Mesenchymal stem cell (in vitro differentiated cells and primary cell): Measurements from ENCODE around the gene CUL4A. TPM values are rescaled to one million over a fixed set of nuclear protein-coding genes. Genes with fewer than 3 reads are reported as not detected.

Experiments
- DNase-seq: peaks from one replicate; pipeline ENCODE4 v3.0.0-alpha.2; 2013
- H2AFZ ChIP-seq: one replicate; pipeline ENCODE4 v1.6.1; 2013; ENCODE audit warnings: low read depth, mild to moderate bottlenecking, control low read depth, inconsistent platforms, low read length, moderate library complexity
- H2AK5ac ChIP-seq: 2 replicates; pipeline ENCODE4 v1.6.1; 2013; ENCODE audit warnings: low read length, moderate library complexity, mild to moderate bottlenecking, inconsistent platforms; ENCODE audit not compliant: severe bottlenecking
- H2BK120ac ChIP-seq: one replicate; pipeline ENCODE4 v1.6.1; 2013; ENCODE audit warnings: low read depth, mild to moderate bottlenecking, inconsistent platforms, low read length, moderate library complexity
- H2BK12ac ChIP-seq, 2 experiments: one replicate each; pipeline ENCODE4 v1.6.1; 2013; ENCODE audit warnings: inconsistent platforms in 2 of 2, low read length in 2 of 2, mild to moderate bottlenecking in 2 of 2, moderate library complexity in 2 of 2, control low read depth in 1 of 2
- H2BK15ac ChIP-seq: one replicate; pipeline ENCODE4 v1.6.1; 2013; ENCODE audit warnings: mild to moderate bottlenecking, low read depth, inconsistent platforms; ENCODE audit not compliant: poor library complexity, severe bottlenecking
- H2BK5ac ChIP-seq: 2 replicates; pipeline ENCODE4 v1.6.1; 2013; ENCODE audit warnings: low read depth, mild to moderate bottlenecking, low read length, control low read depth, inconsistent platforms; ENCODE audit not compliant: poor library complexity, severe bottlenecking
- H3K14ac ChIP-seq, 2 experiments: one replicate each; pipeline ENCODE4 v1.6.1; 2013; ENCODE audit warnings: inconsistent platforms in 2 of 2, low read length in 2 of 2, control low read depth in 1 of 2, mild to moderate bottlenecking in 1 of 2, moderate library complexity in 1 of 2
- H3K18ac ChIP-seq, 2 experiments: one replicate each; pipeline ENCODE4 v1.6.1; 2013; ENCODE audit warnings: inconsistent platforms in 2 of 2, low read length in 2 of 2, control low read depth in 1 of 2, low read depth in 1 of 2, mild to moderate bottlenecking in 1 of 2
- H3K23ac ChIP-seq, 2 experiments: one replicate each; pipeline ENCODE4 v1.6.1; 2013; ENCODE audit warnings: inconsistent platforms in 2 of 2, low read length in 2 of 2, mild to moderate bottlenecking in 2 of 2, moderate library complexity in 2 of 2, control low read depth in 1 of 2
- H3K27ac ChIP-seq: 2 replicates; pipeline ENCODE4 v1.5.1; 2013; ENCODE audit warnings: mild to moderate bottlenecking, moderate library complexity, low read length, control low read depth, inconsistent platforms; ENCODE audit not compliant: poor library complexity, severe bottlenecking
- H3K27me3 ChIP-seq, 2 experiments: 2 replicates each; pipeline versions ENCODE4 v1.6.1 to v1.7.0; 2013; ENCODE audit warnings: low read length in 2 of 2, mild to moderate bottlenecking in 2 of 2, moderate library complexity in 2 of 2, control low read depth in 1 of 2, inconsistent platforms in 1 of 2; ENCODE audit not compliant: control insufficient read depth in 1 of 2, insufficient read depth in 1 of 2
- H3K36me3 ChIP-seq, 2 experiments: 2 replicates each; pipeline versions ENCODE4 v1.6.1 to v1.7.0; 2013; ENCODE audit warnings: low read length in 2 of 2, control low read depth in 1 of 2, inconsistent platforms in 1 of 2, low read depth in 1 of 2, mild to moderate bottlenecking in 1 of 2; ENCODE audit not compliant: insufficient read depth in 2 of 2, control insufficient read depth in 1 of 2
- H3K4ac ChIP-seq, 2 experiments: one replicate each; pipeline ENCODE4 v1.6.1; 2013; ENCODE audit warnings: inconsistent platforms in 2 of 2, low read length in 2 of 2, mild to moderate bottlenecking in 2 of 2, moderate library complexity in 2 of 2, control low read depth in 1 of 2, low read depth in 1 of 2
- H3K4me1 ChIP-seq: 2 replicates; pipeline ENCODE4 v1.6.1; 2013; ENCODE audit warnings: low read depth, low read length, control low read depth; ENCODE audit not compliant: control insufficient read depth, insufficient read depth
- H3K4me2 ChIP-seq: 2 replicates; pipeline ENCODE4 v1.6.1; 2013; ENCODE audit warnings: low read length, mild to moderate bottlenecking, inconsistent platforms; ENCODE audit not compliant: poor library complexity, severe bottlenecking
- H3K4me3 ChIP-seq, 2 experiments: 2 replicates each; pipeline versions ENCODE4 v1.5.1 to v1.7.0; 2013; ENCODE audit warnings: low read length in 2 of 2, mild to moderate bottlenecking in 2 of 2, control low read depth in 1 of 2, low read depth in 1 of 2; ENCODE audit not compliant: insufficient read depth in 1 of 2
- H3K79me1 ChIP-seq: replicated peaks from 2 replicates; pipeline ENCODE4 v1.6.1; 2013; ENCODE audit warnings: mild to moderate bottlenecking, control low read depth, low read length, inconsistent platforms; ENCODE audit not compliant: poor library complexity, severe bottlenecking
- H3K9ac ChIP-seq: 2 replicates; pipeline ENCODE4 v1.7.0; 2013; ENCODE audit warnings: mild to moderate bottlenecking, low read length, moderate library complexity
- H3K9me3 ChIP-seq: 2 replicates; pipeline ENCODE4 v1.7.0; 2013; ENCODE audit warnings: mild to moderate bottlenecking, low read length; ENCODE audit not compliant: control insufficient read depth
- H4K8ac ChIP-seq: one replicate; pipeline ENCODE4 v1.6.1; 2013; ENCODE audit warnings: inconsistent platforms, mild to moderate bottlenecking, low read length, moderate library complexity
- H4K91ac ChIP-seq: one replicate; pipeline ENCODE4 v1.6.1; 2013; ENCODE audit warnings: mild to moderate bottlenecking, low read length, inconsistent platforms
- WGBS: methylation state at CpG from one replicate; pipeline ENCODE4 v1.1.7; 2013; ENCODE audit warnings: mixed read lengths; 5-methylcytosine and 5-hydroxymethylcytosine counted together
- polyA plus RNA-seq, 2 experiments: library from polyadenylated mRNA; stranded (reverse); fragments of 200-250 nt; gene quantifications; one replicate each; pipeline ENCODE4 v1.2.3, GENCODE V29; 2013

CUL4A gene
- 45.5 TPM for polyA plus RNA-seq (2013, experiment 1 of 2)
- polyA plus RNA-seq (2013, experiment 2 of 2) = 45.2 TPM

GRCh38 chr13:113209336-113209758 is at the start of gene CUL4A:
CUL4A (plus strand) TSS chr13:113209613; CDS start chr13:113209628, 15 bp downstream.
- 0% methylated on average over 29 of the region's 66 CpGs for WGBS
- peaks cover 9 to 44% of the 10 kb centered on the region in 2 experiments for H3K36me3 ChIP-seq

GRCh38 chr13:113159701-113160100 is 49.7 kb upstream of the CUL4A start:
- no peak overlapping the region for H4K91ac ChIP-seq
- 87% methylated on average over 20 of the region's 20 CpGs for WGBS
- no peak for DNase-seq
- peaks cover 10% of the 10 kb centered on the region for H3K4me1 ChIP-seq
- no peak overlapping the region for H3K4ac ChIP-seq
- H3K9me3 ChIP-seq = no peaks in the 10 kb centered on the region
- no peak overlapping the region for H2BK5ac ChIP-seq
- H3K9ac ChIP-seq = no peak overlapping the region
- no peaks in the 10 kb centered on the region for H3K36me3 ChIP-seq
- no peak overlapping the region for H3K27ac ChIP-seq
- no peak overlapping the region for H2BK12ac ChIP-seq
- no peak overlapping the region for H3K14ac ChIP-seq
- H3K4me2 ChIP-seq = no peak overlapping the region
- no peaks in the 10 kb centered on the region for H3K79me1 ChIP-seq
- H3K23ac ChIP-seq = no peak overlapping the region
- no peak overlapping the region for H3K18ac ChIP-seq
- peaks cover 17 to 32% of the 10 kb centered on the region in 2 experiments for H3K27me3 ChIP-seq
- H2BK15ac ChIP-seq = no peak overlapping the region
- peak overlapping the region; percentile 0 for H4K8ac ChIP-seq
- H3K4me3 ChIP-seq = no peak overlapping the region
- H2AFZ ChIP-seq = no peak overlapping the region
- H2BK120ac ChIP-seq = no peak overlapping the region
- H2AK5ac ChIP-seq = no peak overlapping the region

More at GRCh38 chr13:113209336-113209758, at the start of gene CUL4A:
- H3K27ac ChIP-seq = peak within 1 kb of the TSS; percentile 95
- peak within 1 kb of the TSS; percentile 97 for H4K91ac ChIP-seq
- H3K14ac ChIP-seq = peak within 1 kb of the TSS in 1 of 2 experiments; percentile 98
- peaks cover 7% of the 10 kb centered on the region for H3K79me1 ChIP-seq
- peaks cover 7% of the 10 kb centered on the region for H3K4me1 ChIP-seq
- H3K18ac ChIP-seq = peak within 1 kb of the TSS; percentile 96 to 98
- peak within 1 kb of the TSS; percentile 100 for H2BK15ac ChIP-seq
- peak within 1 kb of the TSS; percentile 99 to 100 for H3K4ac ChIP-seq
- peak within 1 kb of the TSS; percentile 42 to 97 for H3K23ac ChIP-seq
- peak within 1 kb of the TSS; percentile 97 for H2BK120ac ChIP-seq
- peak within 1 kb of the TSS; percentile 100 for H2BK5ac ChIP-seq
- H3K4me3 ChIP-seq = peak within 1 kb of the TSS; percentile 95 to 98
- no peaks in the 10 kb centered on the region for H3K27me3 ChIP-seq
- H3K9ac ChIP-seq = peak within 1 kb of the TSS; percentile 98
- peak within 1 kb of the TSS; percentile 90 for H2AFZ ChIP-seq
- peak within 1 kb of the TSS; percentile 100 for H4K8ac ChIP-seq
- no peaks in the 10 kb centered on the region for H3K9me3 ChIP-seq
- peak within 1 kb of the TSS; percentile 87 for H3K4me2 ChIP-seq
- peak; percentile 84 for DNase-seq
- peak within 1 kb of the TSS; percentile 74 for H2AK5ac ChIP-seq
- peak within 1 kb of the TSS; percentile 24 to 91 for H2BK12ac ChIP-seq

- H2AFZ ChIP-seq = no peak overlapping the region
- no peak overlapping the region for H4K8ac ChIP-seq
- no peaks in the 10 kb centered on the region for H3K79me1 ChIP-seq
- peaks cover 17 to 32% of the 10 kb centered on the region in 2 experiments for H3K27me3 ChIP-seq
- DNase-seq = no peak
- H2BK5ac ChIP-seq = no peak overlapping the region
- no peak overlapping the region for H3K27ac ChIP-seq
- peaks cover 13% of the 10 kb centered on the region for H3K4me1 ChIP-seq
- no peak overlapping the region for H2AK5ac ChIP-seq
- H3K4me2 ChIP-seq = no peak overlapping the region
- H3K9ac ChIP-seq = no peak overlapping the region
- no peak overlapping the region for H3K18ac ChIP-seq
- no peak overlapping the region for H3K23ac ChIP-seq
- H3K4me3 ChIP-seq = no peak overlapping the region
- no peak overlapping the region for H4K91ac ChIP-seq
- no peak overlapping the region for H2BK15ac ChIP-seq
- H3K9me3 ChIP-seq = no peaks in the 10 kb centered on the region
- H3K14ac ChIP-seq = no peak overlapping the region
- H3K36me3 ChIP-seq = no peaks in the 10 kb centered on the region
- H3K4ac ChIP-seq = no peak overlapping the region
- H2BK120ac ChIP-seq = no peak overlapping the region
- WGBS = 91% methylated on average over 12 of the region's 12 CpGs
- H2BK12ac ChIP-seq = no peak overlapping the region
These were observed 48.4 kb upstream of the CUL4A start for GRCh38 chr13:113160983-113161382.

GRCh38 chr13:113161433-113161832 is 48.0 kb upstream of the CUL4A start:
- no peak overlapping the region for H2AK5ac ChIP-seq
- no peak overlapping the region for H3K27ac ChIP-seq
- H3K4me1 ChIP-seq = peaks cover 13% of the 10 kb centered on the region
- no peaks in the 10 kb centered on the region for H3K36me3 ChIP-seq
- H2AFZ ChIP-seq = no peak overlapping the region
- DNase-seq = no peak
- no peak overlapping the region for H3K9ac ChIP-seq
- H3K18ac ChIP-seq = peak overlapping the region in 1 of 2 experiments; percentile 64
- H3K14ac ChIP-seq = no peak overlapping the region
- no peak overlapping the region for H3K4me3 ChIP-seq
- no peak overlapping the region for H2BK5ac ChIP-seq
- H4K8ac ChIP-seq = no peak overlapping the region
- H4K91ac ChIP-seq = no peak overlapping the region
- WGBS = 76% methylated on average over 16 of the region's 16 CpGs
- H3K23ac ChIP-seq = no peak overlapping the region
- no peaks in the 10 kb centered on the region for H3K9me3 ChIP-seq
- H2BK120ac ChIP-seq = no peak overlapping the region
- H3K27me3 ChIP-seq = peaks cover 17 to 32% of the 10 kb centered on the region in 2 experiments
- H2BK12ac ChIP-seq = peak overlapping the region in 1 of 2 experiments; percentile 52
- H3K4ac ChIP-seq = no peak overlapping the region
- H3K4me2 ChIP-seq = no peak overlapping the region
- H2BK15ac ChIP-seq = no peak overlapping the region
- H3K79me1 ChIP-seq = no peaks in the 10 kb centered on the region
